HepG2 (cell line): Measurements from ENCODE around the gene GRHL1. TPM values are rescaled to one million over a fixed set of nuclear protein-coding genes. Genes with fewer than 3 reads are reported as not detected.
A peak's percentile ranks its signal among the peaks of the same experiment; 100 is the strongest.

Experiments used
- ATAC-seq: fragments of 200-7000 bp; cut with Tn5 transposase; 3 replicates; pipeline ENCODE4 v1.9.1; 2020; ENCODE audit warnings: mild to moderate bottlenecking, moderate library complexity
- BruUV-seq: library from RNA; stranded (reverse); fragments of 400-500 nt; replicated peaks from 2 replicates; lab custom pipeline; 2021; lab: Mats Ljungman, UMichigan
- CTCF ChIA-PET: fragments of 300-600 bp; formaldehyde crosslinking; extraction: SDS; loops from one replicate; lab custom pipeline; 2021; ENCODE audit warnings: low total read pairs, inconsistent platforms, low intra/inter-chr PET ratio; lab: Yijun Ruan, JAX
- POLR2A ChIA-PET: fragments of 350-600 bp; sonication (Branson Sonifier 250); formaldehyde crosslinking; loops from one replicate; lab custom pipeline; 2020; ENCODE audit warnings: antibody characterized with exemption, inconsistent platforms; lab: Yijun Ruan, JAX
- DNase-seq: peaks from one replicate; pipeline ENCODE4 v3.0.0-alpha.2; 2015; ENCODE audit warnings: low spot score
- FAIRE-seq: peaks from 3 replicates; lab custom pipeline; 2011; peaks lifted over from hg19 to GRCh38; lab: Jason Lieb, UNC
- H2AFZ ChIP-seq: one replicate; pipeline ENCODE4 v1.6.1; 2011; ENCODE audit warnings: low read length, inconsistent platforms
- H3K27ac ChIP-seq: fragments of 300-600 bp; 3 replicates; pipeline ENCODE4 v1.8.0; 2011; ENCODE audit warnings: mixed run types, mild to moderate bottlenecking, mixed read lengths, low read length, inconsistent platforms; ENCODE audit not compliant: insufficient read depth; ENCODE audit errors: extremely low read length
- H3K27me3 ChIP-seq, 2 experiments: fragments of 200-600 bp in 1 of 2; 2 replicates in 1 of 2; 3 replicates in 1 of 2; pipeline versions ENCODE4 v1.6.0 to v1.8.0; 2011; ENCODE audit warnings: low read length in 2 of 2, mild to moderate bottlenecking in 2 of 2, moderate library complexity in 2 of 2, inconsistent platforms in 1 of 2; ENCODE audit not compliant: insufficient read depth in 2 of 2, control insufficient read depth in 1 of 2
- H3K36me3 ChIP-seq, 2 experiments: fragments of 200-600 bp in 1 of 2; replicated peaks in 1 of 2; 2 replicates in 1 of 2; 3 replicates in 1 of 2; pipeline versions ENCODE4 v1.5.1 to v1.8.0; 2011; ENCODE audit warnings: low read length in 2 of 2, inconsistent platforms in 1 of 2; ENCODE audit not compliant: insufficient read depth in 2 of 2, control insufficient read depth in 1 of 2
- H3K4me1 ChIP-seq: 2 replicates; pipeline ENCODE4 v1.5.1; 2012; ENCODE audit warnings: low read length, inconsistent platforms; ENCODE audit not compliant: insufficient read depth
- H3K4me2 ChIP-seq: 2 replicates; pipeline ENCODE4 v1.6.0; 2011; ENCODE audit warnings: low read depth, low read length, inconsistent platforms
- H3K4me3 ChIP-seq, 3 experiments: fragments of 200-600 bp in 1 of 3; sonication (generic), shearing (Covaris generic) in 1 of 3; replicated peaks in 1 of 3; 2 replicates each; pipeline ENCODE4 v1.5.1; 2011 to 2016; ENCODE audit warnings: low read length in 3 of 3, inconsistent platforms in 2 of 3, low read depth in 2 of 3, mild to moderate bottlenecking in 2 of 3, control low read depth in 1 of 3, mixed read lengths in 1 of 3; ENCODE audit not compliant: insufficient read depth in 1 of 3
- H3K79me2 ChIP-seq: one replicate; pipeline ENCODE4 v1.6.1; 2011; ENCODE audit warnings: low read length, inconsistent platforms; ENCODE audit not compliant: insufficient read depth
- H3K9ac ChIP-seq: 2 replicates; pipeline ENCODE4 v1.6.0; 2011; ENCODE audit warnings: mild to moderate bottlenecking, low read depth, low read length, inconsistent platforms; ENCODE audit not compliant: insufficient read depth
- H3K9me3 ChIP-seq: 2 replicates; pipeline ENCODE4 v1.5.1; 2012; ENCODE audit warnings: mild to moderate bottlenecking, low read length
- H4K20me1 ChIP-seq: 2 replicates; pipeline ENCODE4 v1.6.0; 2011; ENCODE audit warnings: inconsistent platforms, mild to moderate bottlenecking, low read length, moderate library complexity; ENCODE audit not compliant: insufficient read depth
- CHD4 ChIP-seq: fragments of 200-600 bp; sonication (generic); IDR thresholded peaks from 2 replicates; pipeline ENCODE4 v1.7.0; 2017; ENCODE audit warnings: mild to moderate bottlenecking, low read length, borderline replicate concordance
- E2F1 ChIP-seq: sonication (generic); formaldehyde crosslinking; IDR thresholded peaks from 2 replicates; pipeline ENCODE4 v1.5.0; 2020; ENCODE audit warnings: missing genetic modification reagents
- FOXK2 ChIP-seq: fragments of 450-650 bp; IDR thresholded peaks from 2 replicates; pipeline ENCODE4 v1.6.1; 2016
- GTF2F1 ChIP-seq: fragments of 150-350 bp; IDR thresholded peaks from 2 replicates; pipeline ENCODE4 v1.6.1; 2014; ENCODE audit warnings: low read length
- PCBP2 ChIP-seq: fragments of 200-400 bp; formaldehyde crosslinking; optimal IDR thresholded peaks from 2 replicates; pipeline ENCODE3; 2018; ENCODE audit warnings: low read length, low read depth; ENCODE audit not compliant: poor library complexity, severe bottlenecking
- TMF1 ChIP-seq: sonication (generic); formaldehyde crosslinking; IDR thresholded peaks from 2 replicates; pipeline ENCODE4 v1.8.1; 2022; ENCODE audit warnings: low read depth, missing genetic modification reagents
- ZC3H13 ChIP-seq: sonication (generic); formaldehyde crosslinking; IDR thresholded peaks from 2 replicates; pipeline ENCODE4 v1.8.1; 2023; ENCODE audit warnings: mild to moderate bottlenecking, missing genetic modification reagents, moderate library complexity
- ZMYM3 ChIP-seq: sonication (generic); formaldehyde crosslinking; IDR thresholded peaks from 2 replicates; pipeline ENCODE4 v1.5.1; 2020; ENCODE audit warnings: mild to moderate bottlenecking, missing genetic modification reagents
- ZNF101 ChIP-seq: sonication (generic); formaldehyde crosslinking; IDR thresholded peaks from 2 replicates; pipeline ENCODE4 v1.4.0; 2020; ENCODE audit warnings: mild to moderate bottlenecking, low read depth, missing genetic modification reagents, borderline replicate concordance
- ZNF142 ChIP-seq: sonication (generic); formaldehyde crosslinking; IDR thresholded peaks from 2 replicates; pipeline ENCODE4 v1.4.0; 2020; ENCODE audit warnings: missing genetic modification reagents
- ZNF24 ChIP-seq: fragments of 450-650 bp; IDR thresholded peaks from 2 replicates; pipeline ENCODE4 v1.6.1; 2017; ENCODE audit warnings: antibody characterized with exemption, mild to moderate bottlenecking
- ZNF572 ChIP-seq: sonication (generic); formaldehyde crosslinking; IDR thresholded peaks from 2 replicates; pipeline ENCODE4 v1.5.1; 2020; ENCODE audit warnings: mild to moderate bottlenecking, missing genetic modification reagents
- ZNF841 ChIP-seq: sonication (generic); formaldehyde crosslinking; IDR thresholded peaks from 2 replicates; pipeline ENCODE4 v1.8.1; 2023; ENCODE audit warnings: missing genetic modification reagents, borderline replicate concordance
- ZNF891 ChIP-seq: sonication (generic); formaldehyde crosslinking; IDR thresholded peaks from 2 replicates; pipeline ENCODE4 v1.5.0; 2020; ENCODE audit warnings: mild to moderate bottlenecking, missing genetic modification reagents
- WGBS: methylation state at CpG from one replicate; pipeline ENCODE4 v1.1.6; 2017; ENCODE audit warnings: low lambda C conversion rate; 5-methylcytosine and 5-hydroxymethylcytosine counted together
- in situ Hi-C: cut with HindIII; loops from 2 replicates; pipeline ENCODE4 v1.10.0; 2017; ENCODE audit warnings: low pct_unique_long_range_greater_than_20kb; ENCODE audit not compliant: extremely low pct_ligation_motif_present
- intact Hi-C: fragments of 100-400 bp; cut with micrococcal nuclease; formaldehyde crosslinking; loops from one replicate; pipeline ENCODE4 v1.10.0; 2022; ENCODE audit not compliant: unreplicated experiment
- polyA plus RNA-seq, 8 experiments: library from polyadenylated mRNA; depleted of rRNA in 3 of 8; stranded (reverse) in 7 of 8; unstranded in 1 of 8; fragments of >200 nt; fragmentation: Illumina TruSeq in 4 of 8; extraction: Trizol in 4 of 8; gene quantifications; 2 replicates each; pipeline versions ENCODE4 v1.2.1 to v1.2.3, GENCODE V29; 2011 to 2016; ENCODE audit warnings: low read depth in 4 of 8, missing spikeins in 1 of 8, mixed read lengths in 1 of 8; ENCODE audit not compliant: insufficient read depth in 1 of 8
- total RNA-seq, 5 experiments: library from RNA; depleted of rRNA; stranded (reverse); fragments of >200 nt; fragmentation: Illumina TruSeq; extraction: Trizol; gene quantifications; 2 replicates each; pipeline ENCODE4 v1.2.3, GENCODE V29; 2016; ENCODE audit warnings: low read depth in 1 of 5
- TF ChIP-seq, protein P1 (sequence below): sonication (generic); formaldehyde crosslinking; conservative IDR thresholded peaks from 2 replicates; pipeline ENCODE4 v1.4.0; 2020; ENCODE audit warnings: missing genetic modification reagents
- TF ChIP-seq, protein P2 (sequence below): sonication (generic); formaldehyde crosslinking; IDR thresholded peaks from 2 replicates; pipeline ENCODE4 v1.5.1; 2020; ENCODE audit warnings: missing genetic modification reagents, mild to moderate bottlenecking, borderline replicate concordance

Gene GRHL1
- total and polyA plus RNA-seq, 2 of the 13 experiments (the other 11 are each of a cell fraction or from before 2014, with no cell fraction given) = 9.3 to 12.0 TPM

DNA sequence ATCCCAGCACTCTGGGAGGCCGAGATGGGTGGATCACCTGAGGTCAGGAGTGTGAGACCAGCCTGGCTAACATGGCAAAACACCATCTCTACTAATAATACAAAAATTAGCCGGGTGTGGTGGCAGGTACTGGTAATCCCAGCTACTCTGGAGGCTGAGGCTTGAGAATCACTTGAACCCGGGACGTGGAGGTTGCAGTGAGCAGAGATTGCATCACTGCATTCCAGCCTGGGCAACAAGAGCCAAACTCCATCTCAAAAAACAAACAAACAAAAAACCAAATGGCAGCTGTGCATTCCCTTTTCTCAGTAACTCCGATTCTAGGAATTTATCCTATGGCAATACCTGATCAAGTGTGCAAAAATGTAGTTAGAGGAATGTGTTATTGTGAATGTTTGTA lies 4.7 kb upstream of the GRHL1 start:
- Histone ChIP-seq H3K4me1 (peaks cover 82% of the 10 kb centered on the region), H3K36me3 (no peaks in the 10 kb centered on the region), H3K9me3 (no peaks in the 10 kb centered on the region), H3K4me3 (no peak overlapping the region; a peak in 1 of 6 replicates), H3K27ac (peak overlapping the region; percentile 19), H2AFZ (no peak overlapping the region), H3K27me3 (peaks cover 0 to 9% of the 10 kb centered on the region in 2 experiments; a peak in 3 of 5 replicates), H3K9ac (no peak overlapping the region), H3K4me2 (peak overlapping the region; percentile 43), H3K79me2 (no peaks in the 10 kb centered on the region), H4K20me1 (no peaks in the 10 kb centered on the region)
- peak; percentile 42 for DNase-seq
- BruUV-seq = no TSS peak
- POLR2A ChIA-PET = interaction anchor here (1.3 kb wide), 1 partner anchor 97 kb away, joined by 4 read pairs; the partner anchor contains the start of gene KLF11
- CTCF ChIA-PET = no interaction called here
- intact Hi-C loops (no loop called here), in situ Hi-C loops (no loop called here)
- no peak for ATAC-seq
- no peak for FAIRE-seq
- WGBS = 12% methylated on average over 5 of the region's 5 CpGs
- TF ChIP-seq ZC3H13 (CRISPR knock-in tag) (no peak), GTF2F1 (no peak), ZNF101 (CRISPR knock-in tag) (no peak), ZNF142 (CRISPR knock-in tag) (no peak), PCBP2 (no peak), TMF1 (CRISPR knock-in tag) (no peak), ZNF572 (no peak), CHD4 (peak; percentile 78; the same call in 1 of the 2 replicates), E2F1 (CRISPR knock-in tag) (no peak), ZNF891 (CRISPR knock-in tag) (no peak), ZNF841 (CRISPR knock-in tag) (no peak), ZNF24 (0 out of 2 replicates have a peak, but pooled peaks have one; percentile 45), ZMYM3 (peak; percentile 99), FOXK2 (0 out of 2 replicates have a peak, but pooled peaks have one; percentile 37)
- TF ChIP-seq, protein P1, sequence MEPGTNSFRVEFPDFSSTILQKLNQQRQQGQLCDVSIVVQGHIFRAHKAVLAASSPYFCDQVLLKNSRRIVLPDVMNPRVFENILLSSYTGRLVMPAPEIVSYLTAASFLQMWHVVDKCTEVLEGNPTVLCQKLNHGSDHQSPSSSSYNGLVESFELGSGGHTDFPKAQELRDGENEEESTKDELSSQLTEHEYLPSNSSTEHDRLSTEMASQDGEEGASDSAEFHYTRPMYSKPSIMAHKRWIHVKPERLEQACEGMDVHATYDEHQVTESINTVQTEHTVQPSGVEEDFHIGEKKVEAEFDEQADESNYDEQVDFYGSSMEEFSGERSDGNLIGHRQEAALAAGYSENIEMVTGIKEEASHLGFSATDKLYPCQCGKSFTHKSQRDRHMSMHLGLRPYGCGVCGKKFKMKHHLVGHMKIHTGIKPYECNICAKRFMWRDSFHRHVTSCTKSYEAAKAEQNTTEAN (CRISPR knock-in tag) = 0 out of 2 replicates have a peak, but pooled peaks have one; percentile 40
- TF ChIP-seq, protein P2, sequence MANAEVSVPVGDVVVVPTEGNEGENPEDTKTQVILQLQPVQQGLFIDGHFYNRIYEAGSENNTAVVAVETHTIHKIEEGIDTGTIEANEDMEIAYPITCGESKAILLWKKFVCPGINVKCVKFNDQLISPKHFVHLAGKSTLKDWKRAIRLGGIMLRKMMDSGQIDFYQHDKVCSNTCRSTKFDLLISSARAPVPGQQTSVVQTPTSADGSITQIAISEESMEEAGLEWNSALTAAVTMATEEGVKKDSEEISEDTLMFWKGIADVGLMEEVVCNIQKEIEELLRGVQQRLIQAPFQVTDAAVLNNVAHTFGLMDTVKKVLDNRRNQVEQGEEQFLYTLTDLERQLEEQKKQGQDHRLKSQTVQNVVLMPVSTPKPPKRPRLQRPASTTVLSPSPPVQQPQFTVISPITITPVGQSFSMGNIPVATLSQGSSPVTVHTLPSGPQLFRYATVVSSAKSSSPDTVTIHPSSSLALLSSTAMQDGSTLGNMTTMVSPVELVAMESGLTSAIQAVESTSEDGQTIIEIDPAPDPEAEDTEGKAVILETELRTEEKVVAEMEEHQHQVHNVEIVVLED (CRISPR knock-in tag) = no peak
